ENCODE results near the gene NPC1. TPM values are rescaled to one million over a fixed set of nuclear protein-coding genes. Genes with fewer than 3 reads are reported as not detected.
A peak's percentile ranks its signal among the peaks of the same experiment; 100 is the strongest.
"Not testable (repeated sequence)": the region's sequence is repeated elsewhere in the genome, so short reads cannot be mapped to it uniquely, and the experiment has no call there.

The NPC1 gene
- total RNA-seq, 1 donor from 2014 or later, result 10.9 TPM

DNA sequence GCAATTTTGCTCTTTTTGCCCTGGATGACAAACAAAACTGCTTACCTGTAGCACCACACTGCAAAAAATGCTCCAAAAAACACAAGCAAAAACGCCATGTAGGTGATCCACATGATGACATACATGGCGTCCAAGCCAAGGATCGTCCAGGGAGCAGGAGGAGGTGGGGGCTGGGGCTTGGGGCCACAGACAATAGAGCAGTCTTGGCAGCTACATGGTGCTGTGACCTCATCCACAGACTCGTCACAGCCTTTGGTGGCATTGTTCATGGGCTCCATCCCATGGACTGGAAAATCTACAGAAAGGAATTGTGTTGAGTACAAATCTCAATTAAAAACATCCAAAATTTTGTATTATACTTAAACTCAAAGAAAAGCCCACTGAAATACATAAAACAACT lies 26.1 kb downstream of the NPC1 start:
- intact Hi-C loops (cut with DNase I), result no loop called here
- ATAC-seq (no peak), DNase-seq (ENCODE audit: missing footprints) (no peak)

DNA sequence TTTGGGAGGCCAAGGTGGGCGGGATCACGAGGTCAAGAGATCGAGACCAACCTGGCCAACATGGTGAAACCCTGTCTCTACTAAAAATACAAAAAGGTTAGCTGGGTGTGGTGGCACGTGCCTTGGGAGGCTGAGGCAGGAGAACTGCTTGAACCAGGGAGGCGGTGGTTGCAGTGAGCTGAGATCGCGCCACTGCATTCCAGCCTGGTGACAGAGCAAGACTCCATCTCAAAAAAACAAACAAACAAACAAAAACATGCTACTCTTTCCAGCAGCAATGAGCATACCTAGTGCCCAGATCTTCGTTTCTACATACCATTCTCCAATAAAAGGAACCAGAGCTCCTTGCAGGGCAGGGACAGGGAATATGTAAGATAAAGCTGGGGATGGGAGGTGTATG lies 28.8 kb downstream of the NPC1 start:
- DNase-seq (ENCODE audit: missing footprints); ATAC-seq; intact Hi-C loops (cut with DNase I): not testable (repeated sequence)

DNA sequence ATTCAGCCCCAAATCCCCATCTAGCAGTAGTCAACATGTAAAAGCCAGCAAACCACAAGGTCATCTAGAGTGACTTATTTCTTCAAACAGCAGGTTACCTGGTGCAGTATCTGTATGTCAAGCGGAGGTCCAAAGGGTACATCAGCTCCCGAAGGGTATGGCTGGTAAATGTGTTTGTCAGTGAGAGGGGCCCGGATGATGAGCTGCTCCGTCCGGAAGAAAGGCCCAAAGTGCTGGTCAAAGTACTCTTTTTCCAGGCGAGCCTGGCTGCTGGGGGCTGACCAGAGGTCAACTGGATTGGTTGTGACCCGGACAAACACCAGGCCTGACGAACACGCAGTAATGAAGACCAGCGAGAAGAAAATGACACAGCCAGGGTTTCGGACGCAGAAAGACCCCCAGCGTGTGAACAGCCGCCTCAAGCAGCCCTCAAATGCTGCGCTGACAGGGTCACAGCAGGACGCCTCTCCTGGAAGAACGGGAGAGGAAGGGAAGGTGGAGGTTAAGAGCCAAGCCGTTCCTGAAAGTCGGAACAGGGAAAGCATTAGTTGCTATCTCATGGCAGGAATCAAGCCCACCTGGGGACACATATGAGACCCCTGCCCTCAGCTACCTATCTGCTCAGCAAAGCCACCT lies 30.0 kb downstream of the NPC1 start:
- intact Hi-C loops (cut with DNase I), result no loop called here
- ATAC-seq (no peak), DNase-seq (ENCODE audit: missing footprints) (no peak)

DNA sequence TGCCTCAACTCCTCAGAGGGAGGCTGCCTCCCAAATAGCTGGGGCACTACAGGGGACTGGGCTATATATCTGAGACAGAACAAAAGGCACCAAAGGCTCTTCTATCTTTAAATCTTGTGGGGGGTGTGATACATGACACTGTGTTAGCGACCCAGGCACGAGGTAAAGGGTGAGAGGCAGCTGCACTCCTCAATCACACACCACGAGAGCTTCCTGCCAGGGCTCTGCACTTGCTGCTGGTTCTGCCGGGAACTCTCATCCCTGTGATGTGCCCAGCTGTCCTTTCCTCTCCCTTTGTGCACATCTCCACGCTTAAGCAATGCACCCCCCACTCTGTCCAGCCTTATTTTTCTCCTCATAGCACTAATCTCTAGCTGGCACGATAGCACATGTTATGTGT lies 32.4 kb downstream of the NPC1 start:
- DNase-seq (ENCODE audit: missing footprints) (no peak), ATAC-seq (no peak)
- intact Hi-C loops (cut with DNase I), result no loop called here

DNA sequence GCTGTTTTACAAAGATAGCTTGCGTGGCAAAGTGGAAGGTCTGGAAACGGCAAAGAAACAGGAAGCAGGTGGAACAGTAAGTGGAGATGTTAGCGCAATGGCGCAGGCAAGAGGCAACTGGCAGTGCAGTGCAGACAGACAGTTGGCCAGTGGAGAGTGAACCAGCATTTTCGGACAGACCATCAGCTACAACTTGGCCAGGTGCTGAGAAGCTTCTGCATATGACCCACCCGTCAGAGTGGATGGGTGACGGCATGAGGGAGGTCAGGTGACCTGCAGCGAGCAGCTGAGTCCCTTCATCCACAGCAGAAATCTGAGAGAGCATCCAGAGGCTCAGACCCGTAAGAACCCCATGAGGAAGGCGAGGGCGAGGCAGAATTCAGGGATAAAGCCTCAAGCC lies 33.8 kb downstream of the NPC1 start:
- DNase-seq (ENCODE audit: missing footprints) (no peak), ATAC-seq (no peak)
- intact Hi-C loops (cut with DNase I), result no loop called here

DNA sequence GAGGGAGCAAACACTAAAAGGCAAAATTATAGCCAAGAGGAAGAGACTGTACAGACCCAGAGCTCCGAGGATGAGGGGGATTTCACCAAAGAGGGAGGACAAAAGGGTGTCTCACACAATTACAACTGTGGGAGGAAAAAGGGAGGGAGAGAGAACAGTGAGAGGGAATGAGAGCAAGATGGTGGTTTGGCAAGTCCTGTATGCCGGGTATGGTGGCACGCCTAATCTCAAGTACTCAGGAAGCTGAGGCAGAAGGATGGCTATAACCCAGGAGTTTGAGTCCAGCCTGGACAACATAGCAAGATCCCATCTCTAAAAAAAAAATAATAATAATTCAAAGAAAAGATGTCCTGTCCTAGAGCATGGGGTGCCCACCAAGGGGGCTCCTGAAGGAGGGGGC lies 34.3 kb downstream of the NPC1 start:
- intact Hi-C loops (cut with DNase I), result no loop called here
- no peak for ATAC-seq
- DNase-seq (ENCODE audit: missing footprints), result no peak

DNA sequence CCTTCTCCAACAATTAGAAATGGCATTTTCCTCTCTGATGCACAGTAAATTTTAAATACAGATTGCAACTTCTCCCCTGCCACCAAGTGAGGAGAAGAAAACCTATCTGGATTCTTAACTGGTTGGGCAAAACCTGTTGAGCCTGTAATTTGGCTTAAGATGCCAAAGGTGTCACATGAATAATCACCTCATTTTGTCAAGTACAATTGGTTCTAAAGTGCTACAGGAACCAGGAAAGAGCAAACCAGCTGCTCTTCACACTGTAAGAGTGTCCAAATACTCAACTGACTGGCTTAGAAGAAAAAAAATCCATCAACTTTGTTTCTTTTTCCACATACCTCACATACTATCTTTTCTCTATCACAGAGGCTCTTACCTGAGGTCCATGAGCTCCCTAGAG lies 35.4 kb downstream of the NPC1 start:
- no peak for ATAC-seq
- intact Hi-C loops (cut with DNase I), result no loop called here
- DNase-seq (ENCODE audit: missing footprints), result no peak

DNA sequence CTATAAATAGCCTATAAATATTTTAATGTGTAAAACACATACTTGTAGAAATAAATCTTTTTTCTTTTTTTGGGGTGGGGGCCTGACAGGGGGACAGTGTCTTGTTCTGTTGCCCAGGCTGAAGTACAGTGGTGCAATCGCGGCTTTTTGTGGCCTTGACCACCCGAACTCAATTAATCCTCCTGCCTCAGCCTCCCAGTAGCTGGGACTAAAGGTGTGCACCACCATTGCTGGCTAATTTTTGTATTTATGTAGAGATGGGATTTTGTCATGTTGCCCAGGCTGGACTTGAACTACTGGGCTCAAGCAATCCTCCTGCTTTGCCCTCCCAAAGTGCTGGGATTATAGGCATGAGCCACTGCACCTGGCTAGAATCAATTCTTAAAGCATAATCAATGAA lies 37.6 kb downstream of the NPC1 start:
- no peak for ATAC-seq
- intact Hi-C loops (cut with DNase I), result no loop called here
- DNase-seq (ENCODE audit: missing footprints), result no peak

DNA sequence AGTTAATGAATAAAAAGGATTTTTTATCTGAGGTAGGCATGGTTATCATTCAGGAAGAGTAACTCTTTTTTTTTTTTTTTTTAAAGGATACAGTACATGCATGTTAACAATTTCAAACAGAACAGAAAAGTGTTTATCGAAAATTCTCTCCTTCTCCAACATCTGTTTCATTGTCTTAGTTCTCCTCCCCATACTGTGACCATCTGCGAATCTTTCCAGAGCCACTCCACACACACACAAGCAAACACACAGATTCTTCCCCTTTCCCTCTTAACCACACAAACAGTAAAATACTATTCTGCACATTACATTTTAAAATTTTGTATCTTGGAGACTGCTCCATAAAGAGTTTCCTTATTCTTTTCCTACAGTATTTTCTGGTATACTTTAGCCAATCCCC lies 38.0 kb downstream of the NPC1 start:
- DNase-seq (ENCODE audit: missing footprints), result no peak
- no peak for ATAC-seq
- intact Hi-C loops (cut with DNase I), result no loop called here

DNA sequence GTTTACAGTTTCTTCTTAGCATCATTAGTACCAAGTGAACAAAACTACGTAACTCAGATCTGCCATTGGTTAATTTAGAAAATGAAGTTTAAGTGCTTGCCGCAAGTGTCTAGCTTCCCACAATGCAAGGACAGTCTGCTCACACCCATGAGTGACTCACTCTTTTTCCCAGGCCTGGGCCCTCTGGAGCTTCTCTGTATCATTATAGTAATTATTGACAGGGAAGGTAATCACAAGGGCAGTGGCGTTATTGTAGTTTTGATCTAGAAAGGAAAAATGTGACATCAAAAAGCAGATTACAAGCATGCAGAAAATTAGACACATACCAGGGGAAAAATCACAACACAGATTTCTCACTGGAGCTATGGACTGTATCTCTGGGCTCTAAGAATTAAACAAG lies 38.5 kb downstream of the NPC1 start:
- intact Hi-C loops (cut with DNase I), result no loop called here
- DNase-seq (ENCODE audit: missing footprints), result no peak
- no peak for ATAC-seq

DNA sequence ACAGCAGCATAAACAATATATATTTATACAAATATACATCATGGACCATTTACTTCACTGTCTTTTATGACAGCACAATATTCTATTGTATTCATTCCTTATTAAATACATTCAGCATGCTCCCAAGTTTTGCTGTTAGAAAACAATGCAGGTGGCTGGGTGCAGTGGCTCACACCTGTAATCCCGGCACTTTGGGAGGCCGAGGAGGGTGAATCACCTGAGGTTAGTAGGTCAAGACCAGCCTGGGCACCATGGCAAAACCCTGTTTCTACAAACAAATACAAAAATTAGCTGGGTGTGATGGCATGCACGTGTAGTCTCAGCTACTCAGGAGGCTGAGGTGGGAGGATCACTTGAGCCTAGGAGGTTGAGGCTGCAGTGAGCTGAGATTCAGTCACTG lies 39.0 kb downstream of the NPC1 start:
- intact Hi-C loops (cut with DNase I), result no loop called here
- ATAC-seq, result no peak
- no peak for DNase-seq (ENCODE audit: missing footprints)

DNA sequence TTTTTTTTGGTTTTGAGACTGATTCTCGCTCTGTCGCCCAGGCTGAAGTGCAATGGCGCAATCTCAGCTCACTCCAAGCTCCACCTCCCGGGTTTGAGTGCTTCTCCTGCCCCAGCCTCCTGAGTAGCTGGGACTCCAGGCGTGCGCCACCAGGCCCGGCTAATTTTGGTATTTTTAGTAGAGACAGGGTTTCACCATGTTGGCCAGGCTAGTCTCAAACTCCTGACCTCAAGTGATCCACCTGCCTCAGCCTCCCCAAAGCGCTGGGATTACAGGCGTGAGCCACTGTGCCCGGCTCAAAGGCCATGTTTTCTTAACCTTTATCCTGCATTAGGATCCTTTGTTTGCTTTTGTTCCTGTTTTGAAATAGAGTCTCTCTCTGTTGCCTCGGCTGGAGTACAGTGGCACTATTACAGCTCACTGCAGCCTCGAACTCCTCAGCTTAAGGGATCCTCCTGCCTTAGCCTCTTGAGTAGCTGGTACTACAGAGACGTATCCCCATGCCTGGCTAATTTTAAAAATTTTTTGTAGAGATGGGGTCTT lies 41.0 kb downstream of the NPC1 start:
- intact Hi-C loops (cut with DNase I), result no loop called here
- no peak for ATAC-seq
- no peak for DNase-seq (ENCODE audit: missing footprints)

DNA sequence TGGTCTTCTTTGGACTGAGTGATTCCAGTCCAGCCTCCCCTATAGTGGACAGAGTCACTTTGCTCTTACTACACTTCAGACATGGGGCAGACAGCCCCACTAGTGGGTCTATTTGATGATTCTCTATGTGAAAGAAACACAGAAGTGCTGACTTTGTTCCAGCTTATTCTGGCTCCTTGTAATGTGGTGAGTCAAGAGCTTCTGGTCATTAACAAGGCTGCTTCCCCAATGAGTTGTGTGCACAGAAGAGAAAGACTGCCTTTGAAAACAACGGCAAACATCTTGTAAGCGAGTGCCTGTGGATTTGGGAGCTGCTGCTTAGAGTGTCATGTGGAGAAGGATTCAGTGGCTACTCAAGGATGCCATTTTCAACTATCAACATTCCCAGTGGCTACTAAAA lies 43.8 kb downstream of the NPC1 start:
- DNase-seq (ENCODE audit: missing footprints) (no peak), ATAC-seq (no peak)
- intact Hi-C loops (cut with DNase I), result no loop called here

DNA sequence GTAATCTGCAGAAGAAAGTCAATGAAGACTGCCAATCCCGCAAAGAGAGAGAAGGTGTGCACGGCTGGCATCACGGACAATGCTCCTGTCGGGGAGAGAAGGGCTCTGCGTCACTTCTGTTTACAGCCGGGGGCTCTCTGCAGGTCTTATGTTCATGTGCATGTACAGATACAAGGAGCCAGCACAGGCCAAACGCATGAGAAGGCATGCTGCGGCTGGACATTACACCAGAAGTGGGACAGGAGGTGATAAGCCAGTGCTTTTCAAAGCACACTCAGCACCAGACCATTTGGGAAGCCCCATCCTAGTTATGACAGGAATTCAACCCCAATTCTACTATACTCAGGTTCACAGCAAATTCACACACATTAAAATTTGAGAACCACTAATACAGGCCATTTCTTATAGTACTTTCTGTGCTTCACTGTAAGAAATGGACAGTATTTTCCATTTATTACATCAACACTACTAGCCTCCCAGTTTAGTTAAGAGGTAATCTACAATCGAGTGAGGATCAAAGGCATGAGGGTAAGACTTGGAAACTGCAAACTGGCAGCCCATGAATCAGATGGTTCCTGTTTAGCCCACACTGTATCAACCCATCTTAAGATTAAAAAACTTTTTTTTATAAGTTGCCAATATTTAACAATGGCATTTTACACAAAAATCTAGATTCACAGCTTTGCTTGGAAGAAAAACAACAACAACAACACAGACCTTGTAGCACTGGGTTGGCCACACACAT lies 44.8 kb downstream of the NPC1 start:
- DNase-seq (ENCODE audit: missing footprints) (no peak), ATAC-seq (no peak)
- intact Hi-C loops (cut with DNase I), result no loop called here

DNA sequence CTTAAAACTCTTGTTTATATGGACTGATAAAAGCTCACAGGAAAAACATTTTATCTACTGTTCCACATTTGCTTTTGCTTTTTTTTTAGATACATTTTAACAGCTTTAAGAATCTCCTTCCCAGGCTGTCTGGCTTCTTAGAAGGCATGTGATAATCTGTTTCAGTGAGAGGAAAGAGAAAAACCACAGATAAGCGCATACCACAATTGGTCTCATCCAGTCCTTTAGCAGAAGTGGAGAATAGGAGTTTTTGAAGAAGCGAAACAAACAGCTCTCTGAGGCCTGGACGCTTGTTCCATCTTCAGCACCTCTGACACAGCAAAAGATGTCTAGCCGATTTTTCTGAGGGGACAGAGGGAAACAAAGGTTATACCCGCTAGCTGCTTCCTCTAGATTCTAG lies 45.4 kb downstream of the NPC1 start:
- DNase-seq (ENCODE audit: missing footprints) (no peak), ATAC-seq (peak; percentile 53)
- intact Hi-C loops (cut with DNase I), result no loop called here

DNA sequence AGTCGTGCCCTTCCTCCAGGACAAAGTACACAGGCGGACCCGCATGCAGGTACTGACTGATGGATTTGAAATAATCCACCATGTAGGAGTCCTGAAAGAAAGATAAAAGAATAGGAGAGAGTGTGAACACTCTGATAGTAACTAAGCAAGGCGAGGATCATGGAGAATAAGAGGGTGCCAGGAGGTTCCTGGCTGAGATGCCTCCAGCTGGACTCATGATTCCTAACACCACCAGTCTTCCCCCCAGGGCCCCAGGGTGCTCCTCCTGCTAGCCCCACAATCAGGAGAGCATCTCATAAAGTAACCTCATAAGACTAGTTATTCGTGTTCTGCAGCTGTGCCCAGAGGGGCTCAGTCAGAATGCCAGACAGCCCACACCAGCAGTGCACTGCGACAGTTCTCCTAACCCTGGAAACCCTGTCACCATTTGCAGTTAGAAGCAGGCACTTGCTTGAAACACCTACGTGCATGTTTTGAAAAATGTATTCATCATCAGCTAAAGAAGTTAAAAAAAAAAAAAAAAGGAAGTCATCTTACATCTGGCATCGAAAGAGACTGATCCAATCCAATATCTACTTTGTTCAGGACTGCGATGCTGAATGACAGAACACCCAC lies 46.3 kb downstream of the NPC1 start:
- intact Hi-C loops (cut with DNase I), result no loop called here
- ATAC-seq (no peak), DNase-seq (ENCODE audit: missing footprints) (no peak)

DNA sequence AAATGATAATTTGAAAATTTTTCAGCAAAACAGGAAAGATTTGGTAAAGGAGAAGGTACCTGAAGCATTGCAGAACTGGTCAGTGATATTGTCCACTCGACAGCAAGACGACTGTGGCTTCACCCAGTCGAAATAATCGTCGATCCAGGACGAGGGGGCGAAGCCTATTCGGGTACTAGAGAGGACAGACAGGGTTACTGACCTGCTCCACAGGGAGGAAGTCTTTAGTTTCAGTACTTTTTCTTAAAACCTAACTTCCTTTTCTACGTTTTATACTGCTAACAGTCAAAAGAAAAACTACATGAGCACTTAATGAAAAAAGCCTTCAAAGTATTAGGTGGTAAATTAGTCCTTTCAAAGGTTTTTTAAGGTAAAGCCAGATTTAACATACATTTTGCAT lies 47.0 kb downstream of the NPC1 start:
- intact Hi-C loops (cut with DNase I), result no loop called here
- DNase-seq (ENCODE audit: missing footprints) (no peak), ATAC-seq (no peak)

DNA sequence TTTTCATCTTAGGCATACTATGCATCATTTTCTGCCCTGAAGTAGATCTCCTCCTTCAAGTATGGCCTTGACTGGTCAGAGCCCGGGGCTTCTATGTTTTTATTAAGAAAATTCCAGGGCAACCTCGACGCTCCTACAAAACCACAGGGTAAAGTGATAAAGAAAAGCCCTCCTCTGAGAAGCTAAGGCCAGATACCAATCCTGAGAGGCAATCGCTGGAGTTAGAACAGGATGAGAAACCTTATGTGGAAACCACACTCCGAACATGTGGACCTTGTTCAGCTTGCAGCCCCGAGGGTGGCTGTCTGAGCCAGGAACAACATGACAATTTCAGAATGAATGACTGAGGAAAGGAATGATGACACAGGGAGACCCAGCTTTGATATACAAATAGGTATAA lies 47.4 kb downstream of the NPC1 start:
- intact Hi-C loops (cut with DNase I), result no loop called here
- no peak for DNase-seq (ENCODE audit: missing footprints)
- no peak for ATAC-seq

DNA sequence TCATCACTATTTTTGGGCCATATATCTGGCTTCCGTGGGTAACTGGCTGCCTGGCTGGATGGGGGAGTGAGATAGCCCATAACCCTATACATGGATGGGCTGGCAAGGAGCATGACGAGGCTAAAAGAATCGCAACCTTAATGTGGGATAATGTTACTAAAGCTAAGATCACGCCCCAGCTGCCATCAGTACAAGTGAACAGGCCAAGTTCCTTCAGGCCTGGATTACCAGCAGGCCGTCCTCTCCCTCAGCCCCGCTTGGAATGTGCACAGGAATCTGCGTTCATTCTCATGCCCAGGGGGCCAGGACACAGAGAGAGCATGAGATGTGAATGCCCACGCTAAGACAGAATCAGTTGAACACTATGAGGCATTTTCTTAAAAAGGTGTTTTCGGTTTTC lies 48.3 kb downstream of the NPC1 start:
- intact Hi-C loops (cut with DNase I), result no loop called here
- DNase-seq (ENCODE audit: missing footprints) (no peak), ATAC-seq (no peak)

DNA sequence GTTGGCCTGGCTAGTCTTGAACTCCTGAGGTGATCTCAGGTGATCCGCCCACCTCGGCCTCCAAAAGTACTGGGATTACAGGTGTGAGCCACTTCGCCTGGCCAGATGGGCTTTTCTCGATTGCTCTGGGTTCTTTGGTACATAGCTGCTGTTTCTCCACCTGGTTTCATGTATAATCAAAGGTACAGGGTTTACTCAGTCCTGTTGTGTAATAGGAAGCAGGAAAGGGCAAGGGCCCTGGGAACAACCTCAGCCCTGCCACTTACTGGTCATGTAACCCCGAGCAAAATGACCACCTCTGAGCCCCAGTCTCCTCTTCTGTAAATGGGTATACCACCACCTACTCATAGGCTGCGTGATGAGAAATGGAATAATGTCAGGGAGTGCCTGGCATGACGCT lies 49.0 kb downstream of the NPC1 start:
- no peak for ATAC-seq
- intact Hi-C loops (cut with DNase I), result no loop called here
- no peak for DNase-seq (ENCODE audit: missing footprints)
